ENCODE measurements around the gene FAM83F.

DNA sequence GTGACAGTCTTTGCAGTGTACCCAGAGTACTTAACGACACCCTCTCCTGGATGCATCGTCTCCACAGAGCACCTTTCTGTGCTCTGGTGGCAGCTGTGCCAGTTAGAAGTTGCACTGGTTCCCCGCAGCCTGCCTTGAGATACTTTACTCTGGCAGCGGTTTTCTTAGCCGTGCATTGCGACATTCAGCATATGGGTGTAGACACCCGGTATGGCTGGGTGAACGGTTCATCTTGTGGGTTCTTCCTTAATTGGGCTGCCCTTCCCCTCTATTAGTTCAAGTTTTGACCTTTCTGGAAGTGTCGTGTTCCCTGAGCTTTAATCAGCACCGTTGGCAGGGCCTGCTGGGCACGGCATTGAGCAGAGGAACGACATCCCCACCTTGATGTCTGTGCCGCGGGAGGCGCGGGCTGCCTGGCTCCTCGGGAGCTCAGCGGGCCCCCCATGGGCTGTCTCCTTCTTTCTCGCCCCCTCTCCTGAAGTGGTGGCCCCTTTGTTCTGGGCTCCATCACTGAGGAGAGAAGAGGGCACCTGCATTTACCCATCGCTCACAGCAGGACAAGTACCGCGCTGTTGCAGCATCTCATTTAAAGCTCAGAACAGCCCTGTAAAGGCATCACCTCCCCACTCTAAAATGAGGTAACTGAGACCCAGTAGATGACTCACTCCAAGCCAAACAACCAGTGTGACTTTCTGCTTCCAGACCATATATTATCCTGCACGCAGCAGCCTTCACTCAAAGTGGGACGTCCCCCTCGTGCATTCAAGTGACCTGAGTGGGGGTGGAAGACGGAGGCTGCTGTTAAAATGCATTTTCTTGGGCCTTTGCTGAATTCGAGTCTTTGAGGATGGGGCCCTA, 13.3 kb downstream of the FAM83F start:
- TF ChIP-seq, protein P1, sequence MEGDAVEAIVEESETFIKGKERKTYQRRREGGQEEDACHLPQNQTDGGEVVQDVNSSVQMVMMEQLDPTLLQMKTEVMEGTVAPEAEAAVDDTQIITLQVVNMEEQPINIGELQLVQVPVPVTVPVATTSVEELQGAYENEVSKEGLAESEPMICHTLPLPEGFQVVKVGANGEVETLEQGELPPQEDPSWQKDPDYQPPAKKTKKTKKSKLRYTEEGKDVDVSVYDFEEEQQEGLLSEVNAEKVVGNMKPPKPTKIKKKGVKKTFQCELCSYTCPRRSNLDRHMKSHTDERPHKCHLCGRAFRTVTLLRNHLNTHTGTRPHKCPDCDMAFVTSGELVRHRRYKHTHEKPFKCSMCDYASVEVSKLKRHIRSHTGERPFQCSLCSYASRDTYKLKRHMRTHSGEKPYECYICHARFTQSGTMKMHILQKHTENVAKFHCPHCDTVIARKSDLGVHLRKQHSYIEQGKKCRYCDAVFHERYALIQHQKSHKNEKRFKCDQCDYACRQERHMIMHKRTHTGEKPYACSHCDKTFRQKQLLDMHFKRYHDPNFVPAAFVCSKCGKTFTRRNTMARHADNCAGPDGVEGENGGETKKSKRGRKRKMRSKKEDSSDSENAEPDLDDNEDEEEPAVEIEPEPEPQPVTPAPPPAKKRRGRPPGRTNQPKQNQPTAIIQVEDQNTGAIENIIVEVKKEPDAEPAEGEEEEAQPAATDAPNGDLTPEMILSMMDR (IDR thresholded peaks at IDR 0.05; ENCODE audit: low read depth, low read length) = no peak
- TF ChIP-seq EZH2phosphoT487 (IDR thresholded peaks at IDR 0.05; ENCODE audit: low read depth) = no peak

Data from OCI-LY3 (cell line).